Lung (tissue), 12 donors: ENCODE measurements around the gene MAPK6. TPM values are rescaled to one million over a fixed set of nuclear protein-coding genes. Genes with fewer than 3 reads are reported as not detected.

ENCODE experiments used
- ATAC-seq: fragments of 200-7000 bp; cut with Tn5 transposase; one replicate; pipeline ENCODE4 v1.9.1; 2020; ENCODE audit warnings: moderate number of reproducible peaks; ENCODE audit not compliant: insufficient read depth, low FRiP score
- DNase-seq, 3 donors: peaks; one replicate each; pipeline ENCODE4 v3.0.0-alpha.2; 2013 to 2017
- H3K27ac ChIP-seq, 2 donors: one replicate each; pipeline ENCODE4 v1.5.1; 2013; ENCODE audit warnings: mild to moderate bottlenecking in 2 of 2, moderate library complexity in 2 of 2, control low read depth in 1 of 2, inconsistent platforms in 1 of 2, low read depth in 1 of 2, low read length in 1 of 2
- H3K27me3 ChIP-seq, 3 donors: one replicate each; pipeline ENCODE4 v1.5.1; 2013; ENCODE audit warnings: low read length in 2 of 3; ENCODE audit not compliant: control insufficient read depth in 3 of 3, insufficient read depth in 3 of 3
- H3K36me3 ChIP-seq, 4 donors: one replicate each; pipeline ENCODE4 v1.5.1; 2013; ENCODE audit warnings: low read length in 4 of 4, mild to moderate bottlenecking in 1 of 4, moderate library complexity in 1 of 4; ENCODE audit not compliant: control insufficient read depth in 4 of 4, insufficient read depth in 4 of 4
- H3K4me1 ChIP-seq, 5 donors: one replicate each; pipeline ENCODE4 v1.5.1; 2013; ENCODE audit warnings: low read length in 5 of 5, mild to moderate bottlenecking in 2 of 5, moderate library complexity in 1 of 5; ENCODE audit not compliant: control insufficient read depth in 5 of 5, insufficient read depth in 5 of 5
- H3K4me3 ChIP-seq: one replicate; pipeline ENCODE4 v1.5.1; 2013; ENCODE audit warnings: mild to moderate bottlenecking, control low read depth, moderate library complexity
- H3K9ac ChIP-seq, 2 donors: one replicate each; pipeline ENCODE4 v1.5.1; 2013; ENCODE audit warnings: low read length in 2 of 2, control low read depth in 1 of 2; ENCODE audit not compliant: insufficient read depth in 1 of 2
- H3K9me3 ChIP-seq, 4 donors: one replicate each; pipeline ENCODE4 v1.5.1; 2013; ENCODE audit warnings: low read length in 3 of 4, mild to moderate bottlenecking in 1 of 4, moderate library complexity in 1 of 4; ENCODE audit not compliant: control insufficient read depth in 4 of 4, insufficient read depth in 3 of 4
- WGBS, 2 donors: extraction: QIAGEN DNeasy Blood & Tissue Kit; methylation state at CpG; one replicate each; pipeline ENCODE4 v1.1.7; 2013; 5-methylcytosine and 5-hydroxymethylcytosine counted together
- polyA plus RNA-seq, 2 donors: library from polyadenylated mRNA; stranded (reverse); fragments of 200-250 nt; gene quantifications; one replicate each; pipeline ENCODE4 v1.2.1, GENCODE V29; 2013
- total RNA-seq, 2 donors: library from RNA; depleted of rRNA in 1 of 2; stranded (reverse); fragments of >200 nt in 1 of 2; gene quantifications; one replicate each; pipeline ENCODE4 v1.2.1, GENCODE V29; 2014 to 2021
- TF ChIP-seq, protein P1 (sequence below): IDR thresholded peaks from 2 replicates; pipeline ENCODE4 v1.5.1; 2012; ENCODE audit warnings: mild to moderate bottlenecking; ENCODE audit errors: control extremely low read depth, extremely low read depth
- donor health status: control.
- donor health status: control.
- donor health status: Bipolar disorder and iron deficiency.
- donor health status: healthy.
- donor health status: DM: yes; HTN: yes; CAD: no.

MAPK6 gene
- total and polyA plus RNA-seq, 4 donors, result 5.4 to 39.8 (median 24.6) TPM

GRCh38 chr15:52060501-52060900 lies 41.5 kb downstream of the MAPK6 start:
- H3K9me3 ChIP-seq, result no peaks in the 10 kb centered on the region
- 63 to 75% methylated on average over 1 of the region's 1 CpG for WGBS, 2 donors
- H3K27me3 ChIP-seq, result no peaks in the 10 kb centered on the region
- H3K9ac ChIP-seq, result no peak overlapping the region
- H3K27ac ChIP-seq, result no peak overlapping the region
- ATAC-seq (no peak), DNase-seq (no peak)
- TF ChIP-seq, protein P1, sequence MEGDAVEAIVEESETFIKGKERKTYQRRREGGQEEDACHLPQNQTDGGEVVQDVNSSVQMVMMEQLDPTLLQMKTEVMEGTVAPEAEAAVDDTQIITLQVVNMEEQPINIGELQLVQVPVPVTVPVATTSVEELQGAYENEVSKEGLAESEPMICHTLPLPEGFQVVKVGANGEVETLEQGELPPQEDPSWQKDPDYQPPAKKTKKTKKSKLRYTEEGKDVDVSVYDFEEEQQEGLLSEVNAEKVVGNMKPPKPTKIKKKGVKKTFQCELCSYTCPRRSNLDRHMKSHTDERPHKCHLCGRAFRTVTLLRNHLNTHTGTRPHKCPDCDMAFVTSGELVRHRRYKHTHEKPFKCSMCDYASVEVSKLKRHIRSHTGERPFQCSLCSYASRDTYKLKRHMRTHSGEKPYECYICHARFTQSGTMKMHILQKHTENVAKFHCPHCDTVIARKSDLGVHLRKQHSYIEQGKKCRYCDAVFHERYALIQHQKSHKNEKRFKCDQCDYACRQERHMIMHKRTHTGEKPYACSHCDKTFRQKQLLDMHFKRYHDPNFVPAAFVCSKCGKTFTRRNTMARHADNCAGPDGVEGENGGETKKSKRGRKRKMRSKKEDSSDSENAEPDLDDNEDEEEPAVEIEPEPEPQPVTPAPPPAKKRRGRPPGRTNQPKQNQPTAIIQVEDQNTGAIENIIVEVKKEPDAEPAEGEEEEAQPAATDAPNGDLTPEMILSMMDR, result no peak
- H3K4me1 ChIP-seq, result no peaks in the 10 kb centered on the region
- peaks cover 17 to 49% (median 31%) of the 10 kb centered on the region in 4 donors for H3K36me3 ChIP-seq
- H3K4me3 ChIP-seq, result no peak overlapping the region

- ATAC-seq, result no peak
- H3K36me3 ChIP-seq, result peaks cover 0 to 20% (median 9%) of the 10 kb centered on the region in 4 donors
Measured at GRCh38 chr15:52066842-52067544, 48.0 kb downstream of the MAPK6 start.

DNA sequence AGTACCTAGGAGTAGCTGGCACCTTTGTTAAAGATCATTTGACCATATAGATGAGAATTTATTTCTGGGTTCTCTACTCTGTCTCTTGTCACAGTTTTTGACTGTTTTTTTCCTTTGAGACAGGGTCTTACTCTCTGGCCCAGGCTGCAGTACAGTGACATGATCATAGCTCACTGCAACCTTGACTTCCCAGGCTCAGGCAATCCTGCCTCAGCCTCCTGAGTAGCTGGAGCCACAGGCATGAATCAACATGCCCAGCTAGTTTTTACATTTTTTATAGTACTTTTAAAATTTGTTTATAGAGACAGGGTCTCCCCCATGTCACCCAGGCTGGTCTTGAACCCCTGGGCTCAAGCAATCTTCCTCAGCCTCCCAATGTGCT lies 48.5 kb downstream of the MAPK6 start:
- H3K27ac ChIP-seq, result no peak overlapping the region
- ATAC-seq (no peak), DNase-seq (no peak)
- H3K4me3 ChIP-seq, result no peak overlapping the region
- H3K27me3 ChIP-seq, result no peaks in the 10 kb centered on the region
- H3K9me3 ChIP-seq, result no peaks in the 10 kb centered on the region
- H3K9ac ChIP-seq, result no peak overlapping the region
- H3K4me1 ChIP-seq, result peaks cover 0 to 8% (median 0%) of the 10 kb centered on the region in 5 donors
- TF ChIP-seq, protein P1, result no peak
- peaks cover 0 to 16% (median 5%) of the 10 kb centered on the region in 4 donors for H3K36me3 ChIP-seq

More at GRCh38 chr15:52066842-52067544, 48.0 kb downstream of the MAPK6 start:
- no peak overlapping the region for H3K4me3 ChIP-seq
- WGBS, 2 donors, result 85 to 94% methylated on average over 3 of the region's 3 CpGs
- no peak for DNase-seq
- TF ChIP-seq, protein P1, result no peak
- H3K27me3 ChIP-seq, result no peaks in the 10 kb centered on the region
- no peaks in the 10 kb centered on the region for H3K9me3 ChIP-seq
- no peak overlapping the region for H3K9ac ChIP-seq
- H3K4me1 ChIP-seq, result peaks cover 0 to 6% (median 0%) of the 10 kb centered on the region in 5 donors
- H3K27ac ChIP-seq, result no peak overlapping the region
